Activated naive CD8-positive, alpha-beta T cell (primary cell): ENCODE results near the gene CDKN2AIP.

Experiments used
- H3K27ac Mint-ChIP-seq: one replicate; pipeline ENCODE4 v1.8.0; 2021; ENCODE audit warnings: mixed read lengths
- H3K27me3 Mint-ChIP-seq: one replicate; pipeline ENCODE4 v1.8.0; 2021; ENCODE audit warnings: mixed read lengths
- H3K36me3 Mint-ChIP-seq: one replicate; pipeline ENCODE4 v1.8.0; 2021; ENCODE audit warnings: mixed read lengths
- H3K4me1 Mint-ChIP-seq: one replicate; pipeline ENCODE4 v1.8.0; 2021; ENCODE audit warnings: low read depth, mixed read lengths
- H3K4me3 Mint-ChIP-seq: one replicate; pipeline ENCODE4 v1.8.0; 2021; ENCODE audit warnings: mild to moderate bottlenecking, mixed read lengths
- H3K9me3 Mint-ChIP-seq: one replicate; pipeline ENCODE4 v1.8.0; 2021; ENCODE audit warnings: low read depth, mixed read lengths

CDKN2AIP gene

DNA sequence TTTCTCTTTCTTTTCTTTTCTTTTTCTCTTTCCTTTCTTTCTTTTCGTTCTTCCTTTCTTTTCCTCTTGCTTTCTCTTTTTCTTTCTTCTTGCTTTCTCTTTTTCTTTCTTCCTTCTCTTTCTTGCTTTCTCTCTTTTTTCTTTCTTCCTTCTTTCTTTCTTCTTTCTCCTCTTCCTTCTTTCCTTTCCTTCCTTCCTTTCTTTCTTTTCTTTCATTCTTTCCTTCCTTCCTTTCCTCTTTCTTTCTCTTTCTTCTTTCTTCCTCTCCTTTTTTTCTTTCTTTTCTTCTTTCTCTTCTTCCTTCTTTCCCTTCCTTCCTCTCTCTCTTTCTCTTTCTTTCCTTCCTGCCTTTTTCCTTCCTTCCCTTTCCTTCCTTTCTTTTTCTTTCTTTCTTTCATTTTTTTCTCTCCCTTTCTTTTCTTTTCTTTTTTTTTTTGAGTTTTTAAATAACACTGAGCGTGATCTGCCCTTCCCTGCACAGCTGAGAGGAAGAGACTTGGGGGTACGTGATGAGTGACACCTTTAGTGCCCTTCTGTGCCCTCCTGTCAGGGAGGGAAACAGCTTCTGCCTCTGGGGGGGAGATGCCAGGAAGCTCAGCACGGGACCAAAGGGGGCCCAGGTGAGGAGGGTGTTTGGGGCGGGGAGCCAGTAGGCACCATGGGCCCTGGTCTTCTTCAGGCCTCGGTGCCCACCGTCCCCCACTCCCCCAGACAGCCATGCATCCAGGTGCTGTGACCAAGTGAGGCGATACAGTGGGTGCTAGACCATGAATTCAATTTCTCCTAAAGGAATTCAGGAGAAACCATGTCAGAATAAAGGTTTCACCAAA lies 36.6 kb upstream of the CDKN2AIP start:
- peak overlapping the region; percentile 87 for H3K4me3 Mint-ChIP-seq
- H3K36me3 Mint-ChIP-seq = no peaks in the 10 kb centered on the region
- no peaks in the 10 kb centered on the region for H3K27me3 Mint-ChIP-seq
- no peaks in the 10 kb centered on the region for H3K9me3 Mint-ChIP-seq
- peaks cover 10% of the 10 kb centered on the region for H3K4me1 Mint-ChIP-seq
- peak overlapping the region; percentile 81 for H3K27ac Mint-ChIP-seq

DNA sequence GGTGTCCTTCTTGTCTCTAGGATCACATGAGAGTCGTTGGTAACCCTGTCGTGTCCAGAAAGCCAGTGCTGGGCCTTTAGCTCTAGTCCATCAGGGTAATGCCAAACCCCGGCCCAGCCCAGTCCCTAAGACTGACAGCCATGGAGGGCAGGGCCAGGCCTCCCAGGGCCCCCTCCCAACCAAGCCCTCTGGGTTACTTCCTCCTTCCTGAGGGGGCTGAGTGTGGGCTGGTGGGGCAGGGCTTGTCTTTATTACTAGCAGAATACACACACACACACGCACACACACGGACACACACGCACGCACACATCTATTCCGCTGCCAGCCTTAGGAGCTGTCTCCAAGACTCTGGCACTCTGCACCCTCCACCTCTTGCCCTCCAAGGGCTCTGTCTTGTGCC lies 35.6 kb upstream of the CDKN2AIP start:
- Mint-ChIP-seq H3K27me3 (no peaks in the 10 kb centered on the region), H3K9me3 (no peaks in the 10 kb centered on the region), H3K4me3 (no peak overlapping the region), H3K36me3 (no peaks in the 10 kb centered on the region), H3K4me1 (peaks cover 10% of the 10 kb centered on the region), H3K27ac (no peak overlapping the region)

DNA sequence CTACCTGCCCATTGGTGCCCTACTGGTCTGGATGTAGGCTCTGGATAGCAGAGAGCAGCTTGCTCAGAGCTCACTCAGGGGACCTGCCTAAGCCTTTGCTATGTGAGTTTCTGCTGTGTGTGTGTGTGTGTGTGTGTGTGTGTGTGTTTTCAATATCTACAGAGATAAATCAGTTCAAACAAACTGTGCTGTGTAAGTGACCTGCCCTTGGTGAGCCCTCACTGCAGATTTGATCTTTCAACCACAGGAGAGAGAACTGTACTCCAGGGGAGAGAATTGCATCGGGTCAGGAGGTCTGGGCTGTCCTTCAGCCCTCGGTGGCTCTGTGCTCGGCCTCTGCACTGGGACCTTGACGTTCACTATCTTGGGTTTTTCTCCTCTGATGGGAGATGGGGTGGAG lies 35.0 kb upstream of the CDKN2AIP start:
- H3K27ac Mint-ChIP-seq = no peak overlapping the region
- H3K4me3 Mint-ChIP-seq = no peak overlapping the region
- H3K27me3 Mint-ChIP-seq = no peaks in the 10 kb centered on the region
- H3K36me3 Mint-ChIP-seq = no peaks in the 10 kb centered on the region
- H3K4me1 Mint-ChIP-seq = peaks cover 10% of the 10 kb centered on the region
- no peaks in the 10 kb centered on the region for H3K9me3 Mint-ChIP-seq

DNA sequence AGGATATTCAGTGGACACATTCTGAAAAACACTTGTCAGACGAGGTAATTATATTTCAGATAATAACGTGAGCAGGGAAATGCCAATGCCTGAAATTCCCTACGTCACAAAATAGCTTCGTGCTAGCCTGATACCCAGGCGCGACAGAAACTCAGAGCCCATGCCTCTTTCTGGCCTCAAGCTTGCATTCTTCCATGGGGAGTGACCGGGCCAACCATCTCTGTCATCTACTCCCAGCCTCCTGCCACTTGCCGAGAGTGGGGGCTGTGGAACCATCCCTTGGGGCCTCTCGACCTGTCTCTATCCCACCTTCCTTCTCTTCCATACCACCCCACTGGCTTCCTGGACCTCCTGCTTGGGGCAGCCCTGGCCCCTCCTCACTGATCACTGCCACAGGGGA lies 34.5 kb upstream of the CDKN2AIP start:
- no peaks in the 10 kb centered on the region for H3K27me3 Mint-ChIP-seq
- H3K9me3 Mint-ChIP-seq = no peaks in the 10 kb centered on the region
- no peak overlapping the region for H3K4me3 Mint-ChIP-seq
- no peak overlapping the region for H3K27ac Mint-ChIP-seq
- no peaks in the 10 kb centered on the region for H3K36me3 Mint-ChIP-seq
- peaks cover 10% of the 10 kb centered on the region for H3K4me1 Mint-ChIP-seq

DNA sequence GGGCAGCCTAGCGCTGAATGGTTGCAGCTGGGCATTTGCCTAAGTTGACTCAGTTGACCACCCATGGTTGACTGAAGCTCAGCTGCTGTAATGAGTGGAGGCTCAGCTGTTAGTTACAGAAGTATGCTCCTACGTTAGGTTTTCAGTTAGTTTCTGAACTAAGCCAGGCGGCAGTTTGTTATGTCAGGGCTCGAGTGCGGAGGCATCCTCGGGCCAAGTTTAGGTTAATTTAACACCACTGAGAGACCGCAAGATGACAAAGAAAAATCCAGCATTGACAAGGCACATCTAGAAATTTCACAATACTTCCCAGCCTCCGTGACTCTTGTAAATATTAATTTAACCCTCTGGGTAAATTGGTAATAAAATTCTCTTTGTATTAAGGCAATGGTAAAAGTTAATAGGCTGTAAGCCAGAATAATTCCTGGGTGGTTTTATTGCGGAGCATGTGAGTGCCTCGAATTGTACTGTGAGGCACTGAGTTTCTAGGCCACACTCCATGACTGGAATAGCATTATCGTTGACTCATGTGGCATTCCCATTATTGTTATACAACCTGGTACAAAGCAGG lies 33.1 kb upstream of the CDKN2AIP start:
- Mint-ChIP-seq H3K36me3 (no peaks in the 10 kb centered on the region), H3K27me3 (no peaks in the 10 kb centered on the region), H3K27ac (no peak overlapping the region), H3K4me3 (no peak overlapping the region), H3K4me1 (peaks cover 7% of the 10 kb centered on the region), H3K9me3 (no peaks in the 10 kb centered on the region)

DNA sequence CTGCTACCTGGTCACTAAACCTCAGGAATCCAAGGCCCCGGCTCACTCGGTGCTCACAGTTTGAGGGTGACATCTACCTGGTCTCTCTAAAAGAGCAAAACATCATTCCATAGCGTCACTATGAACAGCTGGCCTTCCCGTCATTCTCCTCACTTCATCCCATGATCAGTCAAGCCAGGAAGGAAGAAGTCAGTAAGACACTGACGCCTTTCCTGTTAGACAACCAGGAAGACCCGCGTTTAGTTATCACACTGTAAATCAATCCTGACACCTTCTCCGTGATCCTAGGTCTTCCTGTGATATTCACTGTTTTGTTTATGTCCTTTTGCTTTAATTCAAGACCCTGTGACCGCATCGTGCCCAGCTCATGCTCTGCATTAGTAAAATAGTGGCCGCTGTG lies 31.6 kb upstream of the CDKN2AIP start:
- Mint-ChIP-seq H3K4me3 (no peak overlapping the region), H3K36me3 (no peaks in the 10 kb centered on the region), H3K9me3 (no peaks in the 10 kb centered on the region), H3K4me1 (peaks cover 2% of the 10 kb centered on the region), H3K27me3 (no peaks in the 10 kb centered on the region), H3K27ac (no peak overlapping the region)

DNA sequence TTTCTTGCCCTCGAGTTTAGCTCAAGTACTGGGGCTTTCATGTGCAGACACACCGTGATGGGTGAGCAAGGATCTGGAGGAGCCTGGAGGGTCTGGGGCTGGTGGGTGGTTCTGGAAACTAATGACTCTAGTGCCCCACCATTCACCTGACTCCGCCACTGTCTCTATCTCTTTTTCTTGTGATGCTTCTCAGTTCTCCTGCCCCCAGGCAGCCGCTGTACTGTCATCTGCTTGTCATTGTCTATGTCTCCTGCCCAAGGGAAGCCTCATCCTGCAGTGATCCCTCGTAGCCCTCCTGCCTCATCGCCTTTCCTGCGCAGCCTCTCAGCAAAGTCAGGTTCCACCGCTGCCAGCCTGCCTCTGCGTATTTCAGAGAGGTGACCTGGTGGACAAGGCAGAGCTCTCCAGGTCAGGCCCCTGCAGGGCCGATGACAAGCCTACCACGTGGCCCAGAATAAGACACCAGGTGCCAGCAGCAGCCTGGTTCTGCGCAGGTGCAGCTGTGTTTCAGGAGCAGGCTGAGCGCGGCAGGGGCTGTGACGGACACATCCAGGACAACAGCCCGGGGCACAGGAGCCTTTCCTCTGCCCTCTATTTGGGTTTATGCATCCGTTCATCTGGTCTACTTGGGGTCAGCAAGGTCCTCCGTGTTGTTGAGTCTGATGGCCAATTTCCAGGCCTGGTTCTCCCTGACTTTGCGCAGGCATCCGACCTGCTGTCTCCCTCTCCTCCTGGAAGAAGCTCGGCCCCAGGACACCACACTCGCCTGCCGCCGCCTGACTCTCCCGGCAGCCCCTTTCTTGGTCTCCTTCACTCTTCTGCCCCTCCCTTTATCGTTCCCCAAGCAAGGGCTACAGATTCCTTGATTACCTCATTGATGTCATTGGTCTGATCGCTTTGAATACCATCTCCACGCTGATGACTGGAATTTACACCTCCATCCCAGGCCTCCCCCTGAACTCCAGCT lies 30.9 kb upstream of the CDKN2AIP start:
- Mint-ChIP-seq H3K27ac (no peak overlapping the region), H3K9me3 (no peaks in the 10 kb centered on the region), H3K4me1 (no peaks in the 10 kb centered on the region)

DNA sequence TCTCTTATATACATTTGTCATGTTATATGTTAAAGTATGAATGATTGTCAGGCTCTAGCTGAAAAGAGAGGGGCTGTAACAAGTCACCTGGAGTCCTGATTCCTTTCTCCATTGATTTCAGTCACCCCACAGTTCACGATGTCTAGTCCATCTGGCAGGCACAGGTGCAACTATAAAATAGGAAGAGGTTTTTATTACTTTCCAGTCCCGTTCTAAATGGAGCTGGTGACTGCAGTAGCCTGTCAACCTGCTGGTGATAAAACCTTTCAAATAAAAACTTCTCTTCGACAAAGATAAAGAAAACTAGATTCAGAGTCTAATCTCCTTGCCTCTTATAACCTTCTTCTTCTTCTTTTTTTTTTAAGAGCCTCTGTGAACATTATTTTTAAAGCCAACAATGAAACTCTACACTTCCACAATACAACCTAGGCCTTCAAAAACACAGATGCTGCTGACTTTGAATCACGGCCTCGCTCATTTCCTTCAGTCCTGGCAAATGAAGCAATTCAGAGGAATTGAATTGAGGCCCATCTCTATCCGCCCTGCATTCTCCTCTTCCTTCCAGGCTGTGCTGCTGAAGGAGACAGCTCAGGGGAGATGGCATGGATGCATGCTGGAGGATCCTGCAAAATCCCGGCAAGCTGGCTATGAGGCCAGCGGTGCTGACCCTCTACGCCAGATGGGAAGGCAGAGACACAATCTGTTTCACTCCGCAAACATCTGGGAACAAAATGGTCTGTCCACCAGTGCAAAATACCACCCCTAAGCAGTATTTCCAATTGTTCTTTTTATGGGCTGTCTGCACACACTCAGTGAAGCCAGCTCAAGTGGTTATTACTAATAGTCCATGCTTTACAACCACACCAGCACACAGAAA lies 27.3 kb upstream of the CDKN2AIP start:
- Mint-ChIP-seq H3K27ac (no peak overlapping the region), H3K4me1 (no peaks in the 10 kb centered on the region), H3K27me3 (no peaks in the 10 kb centered on the region), H3K4me3 (no peak overlapping the region), H3K36me3 (no peaks in the 10 kb centered on the region), H3K9me3 (no peaks in the 10 kb centered on the region)

More for the DNA sequence above, 30.9 kb upstream of the CDKN2AIP start:
- Mint-ChIP-seq H3K36me3 (no peaks in the 10 kb centered on the region), H3K27me3 (no peaks in the 10 kb centered on the region), H3K4me3 (no peak overlapping the region)

DNA sequence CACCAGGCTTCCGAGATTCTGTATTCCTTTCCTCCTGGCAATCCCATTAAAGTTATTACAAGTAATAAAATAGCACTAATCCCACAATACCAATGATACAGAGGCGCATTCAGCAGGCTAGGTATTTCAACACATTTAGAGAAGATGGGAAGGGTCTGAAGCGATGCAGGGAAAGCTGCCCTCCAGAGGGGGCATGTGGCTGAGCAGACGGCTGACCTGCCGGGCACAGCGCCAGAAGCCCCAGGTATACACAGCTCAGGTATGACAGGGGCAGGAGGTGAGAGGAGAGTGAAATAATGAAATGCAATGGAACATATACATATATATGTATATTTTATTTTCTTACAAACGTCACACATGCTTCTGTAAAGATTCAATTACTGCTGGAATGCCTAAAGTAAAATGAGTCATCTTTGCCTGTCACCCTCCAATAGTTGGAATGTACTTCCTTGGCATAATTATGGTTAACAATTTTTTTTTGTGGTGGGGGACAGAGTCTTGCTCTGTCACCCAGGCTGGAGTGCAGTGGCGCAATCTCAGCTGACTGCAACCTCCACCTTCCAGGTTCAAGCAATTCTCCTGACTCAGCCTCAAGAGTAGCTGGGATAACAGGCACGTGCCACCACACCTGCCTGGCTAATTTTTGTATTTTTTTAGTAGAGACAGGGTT lies 21.3 kb upstream of the CDKN2AIP start:
- Mint-ChIP-seq H3K4me1 (peaks cover 11% of the 10 kb centered on the region), H3K36me3 (no peaks in the 10 kb centered on the region), H3K27ac (no peak overlapping the region), H3K9me3 (no peaks in the 10 kb centered on the region), H3K27me3 (no peaks in the 10 kb centered on the region), H3K4me3 (no peak overlapping the region)

DNA sequence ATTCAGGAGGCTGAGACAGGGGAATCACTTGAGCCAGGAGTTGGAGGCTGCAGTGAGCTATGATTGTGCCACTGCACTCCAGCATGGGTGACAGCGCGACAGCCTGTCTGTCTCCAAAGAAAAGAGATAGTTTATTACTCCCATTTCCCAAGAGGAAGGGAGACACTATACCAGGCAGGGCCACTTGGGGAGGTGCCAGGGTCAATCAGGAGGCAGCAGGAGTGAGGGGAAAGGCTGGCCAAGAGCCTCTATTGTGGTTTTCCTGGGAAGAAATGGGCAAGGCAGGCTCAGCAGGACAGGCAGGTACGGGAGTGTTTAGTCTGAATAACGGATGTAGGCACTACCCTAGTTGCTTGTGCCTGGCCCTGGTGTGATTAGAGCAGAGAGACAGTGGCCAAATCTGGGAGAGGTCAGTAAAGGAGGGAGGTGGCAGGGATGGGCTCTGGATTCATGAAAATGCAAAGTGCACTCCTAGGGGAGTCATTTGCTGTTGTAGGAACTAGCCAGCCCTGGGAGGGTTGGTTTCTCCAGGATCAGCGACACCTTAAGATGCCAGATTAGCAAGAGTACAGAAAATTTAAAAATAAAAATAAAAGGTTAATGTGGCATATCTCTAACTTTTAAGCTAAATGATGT lies 20.2 kb upstream of the CDKN2AIP start:
- Mint-ChIP-seq H3K9me3 (no peaks in the 10 kb centered on the region), H3K27me3 (no peaks in the 10 kb centered on the region), H3K36me3 (no peaks in the 10 kb centered on the region), H3K27ac (no peak overlapping the region), H3K4me1 (peaks cover 11% of the 10 kb centered on the region), H3K4me3 (no peak overlapping the region)

DNA sequence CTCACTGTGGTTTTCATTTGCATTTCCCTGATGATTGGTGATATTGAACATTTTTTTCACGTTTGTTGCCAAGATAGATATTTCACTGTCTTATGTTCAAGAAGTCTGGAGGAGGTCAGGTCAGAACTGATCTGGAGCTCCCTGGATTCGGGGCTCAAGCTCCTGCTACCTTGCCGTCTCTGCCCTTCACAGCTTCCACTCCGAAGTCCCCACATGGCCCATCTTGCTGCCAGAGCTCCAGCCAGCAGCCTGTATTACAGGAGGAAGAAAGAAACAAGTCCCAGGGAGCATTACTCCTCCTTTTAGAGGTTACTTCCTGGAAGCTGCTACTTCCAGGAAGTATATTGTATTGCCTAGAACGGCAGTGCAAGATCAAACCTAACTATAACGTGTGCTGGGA lies 17.9 kb upstream of the CDKN2AIP start:
- Mint-ChIP-seq H3K4me1 (peaks cover 28% of the 10 kb centered on the region), H3K27me3 (no peaks in the 10 kb centered on the region), H3K4me3 (peak overlapping the region; percentile 5), H3K36me3 (no peaks in the 10 kb centered on the region), H3K9me3 (no peaks in the 10 kb centered on the region), H3K27ac (peak overlapping the region; percentile 50)

DNA sequence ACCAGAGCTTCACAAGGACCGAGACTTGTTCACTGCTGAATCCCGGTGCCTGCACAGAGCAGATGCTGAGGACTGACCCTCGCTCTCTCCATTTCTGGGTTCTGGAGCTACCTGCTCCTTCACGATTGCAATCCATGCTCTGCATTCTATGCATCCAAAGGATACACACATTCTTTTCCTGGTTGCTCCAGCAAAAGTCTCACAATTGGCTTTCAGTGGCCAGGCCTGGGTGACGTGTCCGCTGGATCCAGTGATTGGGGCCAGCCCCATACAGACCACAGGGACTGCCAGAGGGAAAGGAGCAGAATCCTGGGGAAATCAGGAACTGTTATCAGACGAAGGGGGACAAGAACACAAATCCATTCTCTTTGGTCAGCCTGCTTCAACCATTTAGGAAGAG lies 14.9 kb upstream of the CDKN2AIP start:
- H3K9me3 Mint-ChIP-seq = no peaks in the 10 kb centered on the region
- no peak overlapping the region for H3K4me3 Mint-ChIP-seq
- H3K4me1 Mint-ChIP-seq = peaks cover 37% of the 10 kb centered on the region
- H3K27me3 Mint-ChIP-seq = no peaks in the 10 kb centered on the region
- H3K27ac Mint-ChIP-seq = peak overlapping the region; percentile 75
- H3K36me3 Mint-ChIP-seq = no peaks in the 10 kb centered on the region

DNA sequence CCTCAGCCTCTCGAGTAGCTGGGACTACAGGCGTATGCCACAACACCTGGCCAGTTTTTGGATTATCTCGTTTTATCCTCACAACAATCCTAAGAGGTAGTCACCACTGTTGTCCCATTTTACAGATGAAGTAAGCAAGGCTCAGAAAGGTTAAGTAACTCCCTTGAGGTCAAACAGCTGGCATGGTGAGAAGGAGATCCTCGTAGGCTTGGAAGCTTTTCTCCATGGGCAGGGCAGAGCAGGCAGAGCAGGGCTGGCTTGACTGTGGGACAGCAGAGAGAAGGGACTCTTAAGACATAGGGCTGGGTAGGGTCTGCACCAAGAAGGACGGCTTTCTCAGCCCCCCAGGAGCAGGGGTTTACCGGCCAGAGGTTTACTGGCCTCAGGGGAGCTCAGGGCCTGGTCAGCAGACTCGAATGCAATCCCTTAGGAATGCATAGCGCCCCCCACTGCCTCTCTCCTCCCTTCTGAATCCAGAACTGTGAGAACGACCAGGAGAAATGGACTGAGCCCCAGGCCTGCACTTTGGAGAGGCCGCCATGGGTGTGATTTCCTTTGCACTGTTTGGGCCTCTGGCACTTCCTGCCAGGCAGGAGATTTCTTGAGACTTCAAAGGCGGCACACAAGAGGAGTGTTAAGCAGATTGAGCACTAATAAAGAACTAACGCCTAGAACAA lies 14.0 kb upstream of the CDKN2AIP start:
- Mint-ChIP-seq H3K27ac (peak overlapping the region; percentile 79), H3K36me3 (no peaks in the 10 kb centered on the region), H3K4me1 (peaks cover 39% of the 10 kb centered on the region), H3K27me3 (no peaks in the 10 kb centered on the region), H3K9me3 (no peaks in the 10 kb centered on the region), H3K4me3 (peak overlapping the region; percentile 39)
